Daoy (cell line): ENCODE measurements around the gene GDA. TPM values are rescaled to one million over a fixed set of nuclear protein-coding genes. Genes with fewer than 3 reads are reported as not detected.

Experiments
- DNase-seq: peaks from one replicate; pipeline ENCODE4 v3.0.0-alpha.2; 2015; ENCODE audit warnings: low read depth
- total RNA-seq: library from RNA; depleted of rRNA; stranded (reverse); fragments of >200 nt; shearing (Covaris generic); gene quantifications from 2 replicates; pipeline ENCODE4 v1.2.3, GENCODE V29; 2014; rRNA removed

The GDA gene
- total RNA-seq, result 1.0 and 3.7 TPM in 2 replicates

DNA sequence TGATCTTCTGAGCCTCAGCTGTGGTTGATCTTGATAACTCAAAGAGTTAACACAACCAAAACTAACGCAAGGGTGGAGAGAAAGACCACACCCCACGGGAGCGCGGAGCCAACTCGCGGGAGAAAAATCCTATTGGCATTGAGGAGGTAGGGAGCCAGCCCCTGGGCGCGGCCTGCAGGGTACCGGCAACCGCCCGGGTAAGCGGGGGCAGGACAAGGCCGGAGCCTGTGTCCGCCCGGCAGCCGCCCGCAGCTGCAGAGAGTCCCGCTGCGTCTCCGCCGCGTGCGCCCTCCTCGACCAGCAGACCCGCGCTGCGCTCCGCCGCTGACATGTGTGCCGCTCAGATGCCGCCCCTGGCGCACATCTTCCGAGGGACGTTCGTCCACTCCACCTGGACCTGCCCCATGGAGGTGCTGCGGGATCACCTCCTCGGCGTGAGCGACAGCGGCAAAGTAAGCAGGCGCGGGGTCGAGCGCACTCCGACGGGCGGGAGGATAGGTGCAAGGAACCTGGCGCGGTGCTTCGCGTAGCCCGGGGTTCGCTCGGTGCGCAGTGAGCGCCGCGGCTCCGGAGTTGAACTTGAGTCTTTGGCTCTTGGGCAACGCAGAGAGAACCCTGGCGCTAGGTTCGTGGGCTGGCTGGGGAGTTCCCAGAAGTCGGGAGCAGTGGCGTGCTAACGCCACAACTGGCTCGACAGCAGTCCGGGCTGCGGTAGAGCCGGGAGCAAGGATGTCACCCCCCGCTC is at the start of gene GDA:
TSS of gene GDA (plus strand) at position 210 of the 745 bp plus-strand sequence. CDS start at position 330, 120 bp downstream.
- peak; percentile 52 for DNase-seq

DNA sequence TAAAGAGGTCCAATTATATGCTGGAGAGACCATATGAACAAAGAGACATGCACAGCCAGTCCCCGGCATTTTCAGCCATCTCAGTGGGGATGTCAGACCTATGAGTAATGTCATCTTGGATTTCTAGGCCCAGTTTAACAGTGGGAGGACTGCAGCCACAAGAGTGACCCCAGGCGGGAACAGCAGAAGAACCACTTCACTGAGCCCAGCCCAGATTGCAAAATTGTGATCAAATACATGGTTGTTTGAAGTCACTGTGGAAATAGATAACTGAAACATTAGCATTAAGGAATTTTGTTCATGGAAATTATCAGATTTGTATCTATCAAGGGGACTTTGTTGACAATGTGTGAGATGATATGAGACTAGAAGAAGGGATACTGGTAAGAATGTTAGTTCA is 46.7 kb upstream of the GDA start:
- DNase-seq, result no peak

DNA sequence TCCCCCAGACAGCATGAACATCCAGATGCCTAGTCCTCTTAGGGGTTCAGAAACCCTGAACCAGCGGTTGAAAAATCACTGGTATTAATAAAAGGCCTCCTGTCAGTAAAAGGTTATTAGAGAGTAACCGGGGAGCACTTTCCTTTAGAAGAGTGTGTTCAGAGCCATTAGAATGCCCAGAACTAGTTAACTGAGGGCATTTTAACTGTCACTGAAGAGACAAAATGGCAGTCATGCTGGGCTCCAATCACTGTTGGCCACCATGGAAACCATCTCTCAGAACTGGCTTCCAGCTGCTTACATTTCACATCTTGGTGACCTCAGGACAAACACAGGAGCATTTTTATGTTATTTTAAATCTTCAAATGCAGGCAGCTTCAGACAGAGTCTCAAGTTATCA is 36.2 kb upstream of the GDA start:
- no peak for DNase-seq

DNA sequence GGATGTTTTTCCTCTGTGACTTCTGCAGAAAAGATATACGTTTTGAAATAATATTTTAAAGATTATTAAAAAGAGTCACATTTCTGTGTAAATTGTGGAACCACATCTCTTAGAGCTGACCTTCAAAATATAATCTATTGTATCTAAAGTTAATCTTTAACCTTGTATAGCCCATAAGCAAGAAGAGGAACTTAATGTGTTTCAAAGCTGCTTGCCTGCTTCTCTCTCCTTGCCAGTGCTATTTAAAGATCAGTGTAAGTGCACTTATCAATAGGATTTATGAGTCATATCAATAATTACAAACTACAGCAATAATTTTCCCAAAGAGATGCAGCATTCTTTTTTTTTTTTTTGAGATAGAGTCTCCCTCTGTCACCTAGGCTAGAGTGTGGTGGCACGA is 29.4 kb upstream of the GDA start:
- no peak for DNase-seq

DNA sequence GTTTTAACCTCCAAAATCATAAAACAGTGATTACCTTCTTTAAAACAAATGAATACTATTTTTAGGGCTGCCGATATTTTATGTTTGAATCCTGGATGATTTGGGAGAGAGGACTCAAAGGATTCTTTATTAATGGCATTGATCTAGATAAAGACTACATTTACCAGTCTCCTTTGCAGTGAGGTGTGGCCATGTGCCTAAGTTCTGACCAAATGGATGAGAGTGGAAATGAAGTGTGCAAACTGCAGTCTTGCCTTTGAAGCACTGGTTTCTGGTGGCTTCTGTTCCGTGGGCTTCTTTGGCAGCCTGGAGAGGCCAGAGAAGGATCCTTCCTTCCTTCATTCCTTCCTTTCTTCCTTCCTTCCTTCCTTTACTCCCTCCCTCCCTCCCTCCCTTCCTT is 24.3 kb upstream of the GDA start:
- no peak for DNase-seq

DNA sequence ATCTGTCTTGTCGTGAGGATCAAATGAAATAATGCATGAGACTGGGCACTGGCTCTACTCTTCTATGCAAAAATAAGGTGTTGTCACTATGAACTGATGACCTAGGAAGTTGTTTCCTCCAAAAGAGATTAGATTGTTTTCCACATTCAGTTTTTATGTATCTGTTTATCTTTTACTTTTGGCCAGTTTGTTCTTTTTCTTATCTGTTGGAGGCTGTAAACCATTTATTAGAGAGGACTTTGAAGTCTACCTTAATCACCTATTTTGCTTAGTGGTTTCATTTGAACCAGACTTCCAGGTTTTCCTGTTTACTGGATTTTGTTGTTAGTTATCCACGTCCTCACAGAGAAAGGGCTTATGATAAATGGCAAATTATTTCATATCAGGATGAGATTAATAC is 21.5 kb upstream of the GDA start:
- no peak for DNase-seq

DNA sequence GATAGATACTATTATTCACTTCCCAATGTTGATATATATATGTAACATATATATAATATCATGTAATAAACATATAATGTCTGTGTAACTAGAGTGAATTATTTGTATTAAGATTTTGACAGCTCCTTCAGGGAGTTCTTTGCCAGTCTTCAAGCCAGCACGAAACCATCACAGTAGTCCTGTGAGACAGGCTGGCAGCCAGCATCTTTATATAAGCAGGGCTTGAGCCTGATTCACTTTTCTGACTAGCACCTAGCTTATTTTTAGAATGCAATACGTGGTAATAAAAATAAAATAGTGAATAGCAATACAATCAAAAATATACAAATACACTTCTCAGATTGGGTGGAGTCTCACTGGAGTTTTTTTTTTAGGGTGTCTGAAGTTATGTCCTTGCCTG is 20.7 kb upstream of the GDA start:
- no peak for DNase-seq

DNA sequence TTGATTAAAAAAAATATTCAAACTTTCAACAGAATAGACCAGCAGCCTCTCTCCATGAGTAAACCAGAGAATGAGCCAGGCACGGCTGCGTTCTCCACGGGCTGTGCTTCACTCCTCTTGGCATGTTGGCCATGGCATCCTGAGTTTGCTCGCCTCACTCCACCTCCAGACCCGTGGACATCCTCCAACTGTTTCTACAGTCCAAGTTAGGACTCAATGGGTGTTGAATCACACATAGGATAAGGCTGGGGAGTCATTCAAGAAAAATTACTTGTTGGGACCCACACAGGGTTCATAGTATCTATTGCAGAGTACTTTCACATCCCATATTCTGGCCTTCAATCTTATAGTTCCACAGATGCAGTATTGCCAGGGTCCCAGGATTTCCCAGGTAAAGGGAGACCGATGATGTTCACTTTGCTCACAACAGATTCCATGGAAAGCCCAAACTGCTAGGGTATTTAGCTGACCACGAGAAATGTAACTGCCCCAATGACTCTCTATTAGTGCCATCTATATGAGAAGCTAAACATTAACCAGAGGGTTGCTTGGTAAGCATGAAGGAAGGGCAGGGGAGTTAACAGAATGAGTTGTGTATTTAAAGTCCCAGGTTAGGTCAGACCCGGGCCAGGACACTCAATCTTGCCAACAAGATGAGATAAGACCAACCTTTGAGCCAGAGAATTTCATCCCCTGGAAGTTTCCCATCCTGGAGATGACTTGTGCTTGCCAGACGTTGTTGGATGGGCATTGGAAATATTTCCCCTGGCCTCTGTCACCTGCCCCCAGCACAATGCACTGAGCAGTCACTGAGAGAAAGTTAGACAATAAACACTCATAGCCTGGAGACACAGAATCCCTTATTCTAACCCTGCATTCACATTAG is 19.7 kb upstream of the GDA start:
- no peak for DNase-seq

DNA sequence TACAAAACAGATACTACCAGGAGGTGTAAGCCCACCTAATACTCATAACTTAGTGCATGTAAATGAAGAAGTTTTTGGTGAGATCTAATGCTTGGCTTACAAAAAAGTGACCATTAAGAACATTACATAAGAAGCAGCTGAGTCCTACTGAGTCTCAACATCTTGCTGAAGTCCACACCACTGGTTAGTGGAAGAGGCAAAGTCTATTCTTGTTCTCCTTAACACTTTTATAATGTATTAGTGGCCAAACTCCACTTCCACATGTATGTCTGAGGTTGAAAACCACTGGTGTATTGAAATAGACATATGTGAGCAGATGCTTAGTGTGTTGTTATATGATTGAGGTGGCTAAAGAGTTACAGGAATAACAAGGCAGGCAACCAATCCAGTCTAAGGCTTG is 18.9 kb upstream of the GDA start:
- no peak for DNase-seq

DNA sequence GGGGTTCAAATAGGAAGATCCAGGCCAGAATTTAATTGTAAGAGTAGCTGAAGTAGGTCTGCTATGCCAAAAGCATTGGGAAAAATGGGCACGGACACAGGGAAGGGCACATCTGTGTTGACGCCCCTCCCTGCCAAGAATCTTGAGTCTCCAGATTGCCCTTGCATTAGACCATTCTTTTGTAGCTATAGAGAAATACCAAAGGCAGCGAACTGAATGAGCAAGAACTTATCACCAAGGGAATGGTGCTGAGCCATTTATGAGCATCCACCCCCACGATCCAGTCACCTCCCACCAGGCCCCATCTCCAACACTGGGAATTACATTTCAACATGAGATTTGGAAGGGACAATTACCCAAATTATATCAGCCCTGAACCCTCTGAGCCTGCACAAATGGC is 18.0 kb upstream of the GDA start:
- DNase-seq, result no peak

DNA sequence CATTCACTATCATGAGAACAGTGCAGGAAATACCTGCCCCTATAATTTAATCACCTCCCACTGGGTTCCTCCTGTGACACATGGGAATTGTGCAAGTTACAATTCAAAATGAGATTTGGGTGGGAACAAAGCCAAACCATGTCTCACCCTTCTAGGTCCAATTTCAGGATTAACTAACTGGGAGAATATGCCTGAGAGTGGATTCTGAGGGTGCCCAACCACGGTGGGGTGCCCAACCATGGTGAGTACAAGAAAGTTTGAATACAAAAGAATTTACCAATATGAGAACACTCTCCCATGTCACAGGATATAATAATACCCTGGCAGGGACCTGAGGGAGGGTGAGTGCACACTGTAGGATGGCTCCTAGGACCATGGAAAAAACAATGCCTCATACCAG is 17.2 kb upstream of the GDA start:
- peak; percentile 68 for DNase-seq

DNA sequence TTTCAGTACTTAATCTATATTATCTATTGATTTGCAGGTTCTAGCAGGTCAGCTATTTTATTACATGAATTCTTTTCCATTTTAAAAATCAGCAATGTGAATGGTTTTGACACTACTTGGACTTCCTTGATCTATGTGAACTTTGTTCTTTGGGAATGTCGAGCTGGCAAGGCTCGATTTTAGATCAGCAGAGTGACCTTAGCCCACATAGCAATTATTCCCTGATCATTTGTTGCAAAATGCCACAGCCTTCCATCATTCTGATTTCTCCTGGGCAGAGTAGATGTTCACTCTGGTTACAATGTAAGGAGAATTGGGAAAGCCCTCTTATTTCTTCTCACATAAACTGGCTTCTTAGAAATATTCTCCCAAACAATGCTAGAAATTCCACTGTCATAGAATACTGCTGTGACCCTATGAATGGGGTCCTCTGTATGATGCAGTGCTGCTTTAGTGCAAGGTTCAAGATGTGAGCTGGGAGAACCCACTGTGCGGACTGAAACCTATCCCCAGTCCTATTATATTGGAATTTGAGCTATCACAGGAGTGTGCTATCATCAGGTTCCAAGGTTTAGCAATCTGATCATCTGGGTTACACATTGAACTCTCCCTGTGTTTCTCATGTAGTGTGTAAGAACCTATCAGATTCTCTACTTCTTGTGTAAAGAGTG is 15.7 kb upstream of the GDA start:
- DNase-seq, result no peak

DNA sequence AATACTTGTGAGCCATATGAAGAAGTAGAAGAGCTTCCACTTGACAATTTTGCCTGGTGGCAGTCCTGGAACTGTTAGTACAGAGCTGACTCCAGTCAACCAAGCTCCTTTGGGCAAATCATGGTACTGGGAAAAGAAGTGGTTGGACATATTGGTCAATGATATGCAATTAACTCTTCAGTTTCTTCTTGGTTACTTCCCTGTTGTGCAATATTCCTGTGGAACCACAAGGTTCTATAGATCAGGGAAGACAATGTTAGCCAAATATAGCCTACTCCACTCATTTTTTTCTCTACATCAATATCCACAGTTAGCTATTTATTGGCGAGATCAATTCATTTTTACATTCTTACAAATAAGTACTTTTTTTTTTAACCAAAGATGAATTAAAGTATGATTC is 14.4 kb upstream of the GDA start:
- DNase-seq, result no peak

DNA sequence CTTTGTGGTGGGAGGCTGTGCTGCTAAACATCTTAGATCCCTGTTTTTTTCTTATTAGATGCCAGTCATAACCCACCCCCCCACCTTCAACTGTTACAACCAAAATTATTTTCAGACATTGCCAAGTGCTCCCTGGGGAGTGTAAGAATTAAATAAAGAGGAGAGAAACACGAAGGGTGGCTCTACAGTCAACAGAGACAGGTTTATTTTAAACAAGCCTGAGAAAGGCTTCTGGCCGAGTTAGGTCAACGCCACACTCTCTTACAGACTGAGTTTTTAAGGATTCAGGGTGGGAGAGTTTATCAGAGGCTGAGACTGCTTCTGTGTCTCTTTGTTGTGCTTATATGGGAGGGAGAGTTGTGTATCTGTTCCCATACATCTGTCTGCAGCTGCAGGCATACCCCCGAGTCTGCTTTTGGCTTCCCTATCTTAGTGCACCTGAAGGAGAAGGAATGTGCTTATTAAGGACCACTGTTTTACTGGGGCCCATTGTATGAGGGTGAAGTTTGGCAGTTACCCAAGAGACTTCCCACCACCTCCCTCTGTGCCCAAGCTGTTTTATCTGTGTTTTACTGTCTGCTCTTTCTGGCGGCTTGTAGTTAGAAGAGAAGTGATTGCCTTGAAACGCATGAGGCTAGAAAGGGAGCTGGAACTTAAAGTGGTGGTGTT is 11.4 kb upstream of the GDA start:
- no peak for DNase-seq

DNA sequence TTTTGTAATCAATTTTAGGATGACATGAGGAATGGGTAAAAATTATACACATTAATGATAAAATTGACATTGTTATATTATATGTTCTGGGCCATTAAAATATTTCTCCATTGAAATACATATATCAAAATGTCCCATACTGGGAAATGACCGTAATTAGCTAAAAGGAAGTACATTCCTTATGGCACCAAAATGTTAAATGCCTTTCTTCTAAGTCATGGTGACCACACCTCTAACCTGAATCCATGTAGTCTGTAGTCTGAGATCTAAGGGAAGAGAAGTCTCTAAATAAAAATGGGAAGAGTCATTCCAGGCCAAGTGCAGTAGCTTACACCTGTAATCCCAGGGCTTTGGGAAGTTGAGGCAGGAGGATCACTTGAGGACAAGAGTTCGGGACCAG is 10.0 kb upstream of the GDA start:
- DNase-seq, result peak; percentile 42

DNA sequence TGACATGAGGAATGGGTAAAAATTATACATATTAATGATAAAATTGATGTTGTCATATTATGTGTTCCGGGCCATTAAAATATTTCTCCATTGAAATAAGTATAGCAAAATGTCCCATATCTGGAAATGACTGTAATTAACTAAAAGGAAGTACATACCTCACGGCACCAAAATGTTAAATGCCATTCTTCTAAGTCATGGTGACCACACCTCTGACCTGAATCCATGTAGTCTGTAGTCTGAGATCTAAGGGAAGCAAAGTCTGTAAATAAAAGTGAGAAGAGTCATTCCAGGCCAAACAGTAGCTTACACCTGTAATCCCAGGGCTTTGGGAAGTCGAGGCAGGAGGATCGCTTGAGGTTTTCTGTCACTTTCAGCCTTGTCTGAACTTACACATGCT is 8.7 kb upstream of the GDA start:
- DNase-seq, result peak; percentile 66

DNA sequence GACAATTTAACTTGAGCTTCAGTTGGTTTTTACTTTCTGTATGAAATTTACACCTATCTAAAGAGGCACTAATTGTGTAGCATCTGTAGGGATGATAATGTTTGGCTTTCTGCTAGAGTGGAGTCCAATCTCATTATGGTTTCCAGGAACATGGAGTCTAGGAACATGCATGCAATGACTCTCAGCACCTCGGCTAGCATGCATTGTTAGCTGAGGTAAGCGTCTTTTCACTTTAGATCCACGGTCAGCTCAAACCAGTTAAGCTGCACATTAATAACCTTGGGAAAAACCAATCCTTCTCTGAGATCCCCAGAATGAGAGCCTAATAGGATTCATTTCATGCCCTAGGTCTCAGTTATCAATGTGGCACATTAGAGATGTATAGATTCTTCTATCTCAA is 7.8 kb upstream of the GDA start:
- no peak for DNase-seq

DNA sequence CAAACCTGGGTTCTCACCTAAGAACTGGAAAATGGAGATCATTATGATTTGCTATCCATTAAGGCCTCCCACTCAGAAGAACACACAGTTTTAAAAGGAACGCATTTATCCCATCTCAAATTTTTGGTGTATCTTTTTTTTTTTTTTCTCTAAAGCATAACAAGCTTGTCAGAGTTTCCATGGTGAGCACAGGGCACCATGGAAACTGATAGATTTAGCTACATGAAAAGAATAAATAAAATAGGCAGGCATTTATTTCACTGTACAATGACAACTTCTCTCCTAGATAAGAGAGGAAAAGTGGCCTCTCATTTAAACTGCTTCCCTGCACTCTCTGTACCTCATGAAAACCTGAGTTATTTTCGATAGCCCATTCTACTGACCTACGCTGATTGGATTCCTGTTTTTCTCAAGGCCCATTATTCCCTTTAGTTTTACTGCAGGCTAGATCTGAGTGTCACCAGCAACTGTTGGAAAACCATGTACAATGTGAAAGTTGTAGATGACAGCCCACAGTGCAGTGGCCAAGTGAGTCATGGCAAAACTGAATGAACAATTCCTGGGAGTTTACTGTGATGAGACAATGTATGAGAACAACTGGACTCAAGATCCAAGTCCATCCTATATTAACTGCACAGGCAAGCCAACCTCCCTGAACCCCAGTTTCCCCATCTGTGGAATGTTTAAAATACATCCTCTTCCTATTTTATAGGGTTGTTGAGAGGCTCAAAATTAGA is 4.3 kb upstream of the GDA start:
- peak; percentile 57 for DNase-seq

DNA sequence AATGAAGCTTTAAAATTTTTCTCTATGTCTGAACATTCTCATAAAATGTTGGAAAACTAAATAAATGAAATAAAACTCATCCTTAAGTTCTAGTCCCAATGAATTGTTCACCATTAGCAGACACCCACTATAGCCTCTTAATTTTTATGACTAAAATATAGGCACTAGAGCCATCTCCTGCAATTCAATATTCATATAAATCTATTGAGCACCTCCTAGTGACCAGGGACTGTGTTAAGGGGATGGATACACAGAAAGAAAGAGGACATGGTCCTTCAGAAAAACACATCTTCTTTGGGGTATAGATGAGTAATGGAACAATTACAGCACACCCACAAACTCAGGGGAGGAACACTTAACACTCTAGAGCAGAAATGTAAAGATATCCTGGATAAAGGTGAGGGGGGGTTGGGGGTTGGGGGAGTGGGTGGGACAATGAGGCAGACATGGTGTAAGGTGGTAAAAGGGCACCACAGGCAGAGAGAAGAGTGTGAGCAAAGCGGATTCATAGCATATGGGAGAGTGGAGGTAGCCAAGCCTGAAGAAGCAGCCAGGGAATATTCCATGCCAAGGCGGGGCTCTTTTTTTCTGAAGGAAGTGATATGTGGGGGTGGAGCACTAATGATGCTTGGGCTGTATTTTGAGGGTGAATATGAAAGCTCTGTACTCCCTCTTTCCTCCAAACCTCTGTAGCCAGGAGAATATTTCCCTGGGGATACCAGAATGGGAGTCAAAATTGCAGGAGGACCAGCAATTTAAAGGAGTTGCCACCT is 3.3 kb upstream of the GDA start:
- no peak for DNase-seq

DNA sequence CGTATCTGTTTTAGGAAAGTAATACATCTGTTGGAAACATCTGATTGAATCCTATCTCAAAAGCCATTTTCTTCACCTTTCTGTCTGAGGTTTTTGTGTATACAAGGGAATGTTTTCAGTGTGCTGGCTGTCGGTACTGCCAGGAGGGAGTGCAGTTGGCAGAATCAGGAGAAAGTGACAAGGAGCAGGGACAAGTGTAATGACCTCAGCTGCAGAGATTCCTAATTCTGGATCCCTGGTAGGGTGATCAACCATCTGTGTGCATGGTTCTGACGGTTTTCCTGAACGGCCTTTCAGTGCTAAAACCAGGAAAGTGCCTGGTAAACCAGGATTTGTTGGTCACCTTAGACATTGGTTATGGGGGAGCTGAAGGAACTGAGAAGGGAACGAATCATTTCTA is 1.6 kb upstream of the GDA start:
- DNase-seq, result no peak

DNA sequence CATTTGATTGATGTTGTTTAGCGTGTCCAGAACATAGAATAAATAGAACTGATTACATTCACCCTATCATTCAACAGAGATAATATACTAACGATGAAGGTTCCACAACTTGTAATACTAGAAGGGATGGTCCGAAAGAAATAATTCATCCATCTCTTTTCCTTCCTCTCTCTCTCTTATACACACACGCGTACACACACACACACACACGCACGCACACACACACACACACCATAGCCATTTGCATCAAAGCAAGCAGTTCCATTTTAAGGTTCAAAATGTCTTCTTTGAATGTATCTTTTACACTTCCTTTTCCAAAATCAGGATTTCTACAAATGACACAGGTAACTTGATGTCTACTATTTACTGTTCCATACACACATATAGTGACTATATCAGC is 887 bp downstream of the GDA start:
- DNase-seq, result no peak
